Spinal cord (tissue), 10 donors: ENCODE data around the gene ZDHHC1. TPM values are rescaled to one million over a fixed set of nuclear protein-coding genes. Genes with fewer than 3 reads are reported as not detected.

ENCODE experiments used
- DNase-seq, 6 donors: peaks; one replicate each; pipeline versions ENCODE4 v3.0.0 to v3.0.0-alpha.2; 2013 to 2015; ENCODE audit warnings: low spot score in 6 of 6, low read depth in 4 of 6
- H3K27ac ChIP-seq: one replicate; pipeline ENCODE4 v1.5.1; 2013; ENCODE audit warnings: low read depth, low read length, control low read depth
- H3K27me3 ChIP-seq: one replicate; pipeline ENCODE4 v1.6.1; 2013; ENCODE audit warnings: low read length; ENCODE audit not compliant: control insufficient read depth, insufficient read depth
- H3K36me3 ChIP-seq: one replicate; pipeline ENCODE4 v1.6.1; 2013; ENCODE audit warnings: low read length; ENCODE audit not compliant: control insufficient read depth, insufficient read depth
- H3K4me1 ChIP-seq: one replicate; pipeline ENCODE4 v1.6.1; 2013; ENCODE audit warnings: low read length; ENCODE audit not compliant: control insufficient read depth, insufficient read depth
- H3K4me3 ChIP-seq: one replicate; pipeline ENCODE4 v1.5.1; 2013; ENCODE audit warnings: low read depth, low read length, control low read depth
- H3K9me3 ChIP-seq: one replicate; pipeline ENCODE4 v1.6.1; 2013; ENCODE audit warnings: low read length; ENCODE audit not compliant: control insufficient read depth, insufficient read depth
- WGBS: methylation state at CpG from one replicate; pipeline ENCODE4 v1.1.5; 2013; ENCODE audit warnings: missing lambda C conversion rate; ENCODE audit not compliant: insufficient coverage; 5-methylcytosine and 5-hydroxymethylcytosine counted together
- polyA plus RNA-seq, 2 donors: library from polyadenylated mRNA; unstranded; fragments of 120-200 nt; gene quantifications; one replicate each; pipeline ENCODE4 v1.2.1, GENCODE V29; 2013; ENCODE audit not compliant: insufficient read length in 2 of 2
- total RNA-seq, 2 donors: library from RNA; depleted of rRNA in 1 of 2; stranded (reverse); fragments of 120-200 nt in 1 of 2; fragments of >200 nt in 1 of 2; gene quantifications; one replicate each; pipeline versions ENCODE4 v1.2.3 to v1.2.4, GENCODE V29; 2013 to 2014
- donor health status: healthy.

ZDHHC1 gene
- total and polyA plus RNA-seq, 4 donors = 3.5 to 18.7 (median 13.6) TPM

- peaks cover 90% of the 10 kb centered on the region for H3K4me1 ChIP-seq
- peaks cover 25% of the 10 kb centered on the region for H3K36me3 ChIP-seq
- no peak overlapping the region for H3K4me3 ChIP-seq
- H3K27ac ChIP-seq = peak overlapping the region; percentile 58
- WGBS = 19% methylated on average over 29 of the region's 31 CpGs
- no peaks in the 10 kb centered on the region for H3K9me3 ChIP-seq
- peak in 3 of 6 donors; percentile 74 to 91 (median 90) for DNase-seq
- H3K27me3 ChIP-seq = peaks cover 10% of the 10 kb centered on the region
Observed at GRCh38 chr16:67396159-67397035, 19.9 kb downstream of the ZDHHC1 start.

GRCh38 chr16:67395458-67396158 is 20.7 kb downstream of the ZDHHC1 start:
- Histone ChIP-seq H3K27me3 (peaks cover 10% of the 10 kb centered on the region), H3K4me1 (peaks cover 98% of the 10 kb centered on the region), H3K27ac (peak overlapping the region; percentile 58), H3K9me3 (no peaks in the 10 kb centered on the region), H3K36me3 (peaks cover 26% of the 10 kb centered on the region), H3K4me3 (no peak overlapping the region)
- DNase-seq = peak in 1 of 6 donors; percentile 37
- WGBS = 75% methylated on average over 13 of the region's 13 CpGs

- H3K4me1 ChIP-seq = peaks cover 98% of the 10 kb centered on the region
- peaks cover 10% of the 10 kb centered on the region for H3K27me3 ChIP-seq
- 76% methylated on average over 2 of the region's 10 CpGs for WGBS
Observed at GRCh38 chr16:67395105-67395457, 21.2 kb downstream of the ZDHHC1 start.

GRCh38 chr16:67394155-67395104 is 21.8 kb downstream of the ZDHHC1 start:
- Histone ChIP-seq H3K27me3 (peaks cover 10% of the 10 kb centered on the region), H3K4me1 (peaks cover 98% of the 10 kb centered on the region), H3K36me3 (peaks cover 27% of the 10 kb centered on the region), H3K4me3 (peak overlapping the region; percentile 71), H3K27ac (peak overlapping the region; percentile 88), H3K9me3 (no peaks in the 10 kb centered on the region)
- peak in 1 of 6 donors; percentile 27 for DNase-seq
- WGBS = 37% methylated on average over 84 of the region's 88 CpGs

More at GRCh38 chr16:67395105-67395457, 21.2 kb downstream of the ZDHHC1 start:
- no peak for DNase-seq
- peak overlapping the region; percentile 25 for H3K27ac ChIP-seq
- no peaks in the 10 kb centered on the region for H3K9me3 ChIP-seq
- H3K36me3 ChIP-seq = peaks cover 24% of the 10 kb centered on the region
- H3K4me3 ChIP-seq = no peak overlapping the region

- peak overlapping the region; percentile 71 for H3K4me3 ChIP-seq
- WGBS = 7% methylated on average over 15 of the region's 20 CpGs
- H3K27ac ChIP-seq = peak overlapping the region; percentile 88
- no peaks in the 10 kb centered on the region for H3K9me3 ChIP-seq
- H3K27me3 ChIP-seq = peaks cover 10% of the 10 kb centered on the region
- H3K36me3 ChIP-seq = peaks cover 27% of the 10 kb centered on the region
- peaks cover 98% of the 10 kb centered on the region for H3K4me1 ChIP-seq
- no peak for DNase-seq
Observed at GRCh38 chr16:67393788-67394154, 22.5 kb downstream of the ZDHHC1 start.

- H3K27ac ChIP-seq = peak within 1 kb of the TSS; percentile 92
- DNase-seq = peak in 3 of 6 donors; percentile 71 to 91 (median 91)
- H3K36me3 ChIP-seq = peaks cover 27% of the 10 kb centered on the region
- peaks cover 98% of the 10 kb centered on the region for H3K4me1 ChIP-seq
- H3K27me3 ChIP-seq = peaks cover 10% of the 10 kb centered on the region
- under 1% methylated on average over 54 of the region's 56 CpGs for WGBS
- H3K9me3 ChIP-seq = no peaks in the 10 kb centered on the region
- peak within 1 kb of the TSS; percentile 71 for H3K4me3 ChIP-seq
Observed at GRCh38 chr16:67393111-67393787, 23.0 kb downstream of the ZDHHC1 start, which contains the start of gene TPPP3. Gene TPPP3, minus strand, starts transcription at chr16:67393498. Its CDS starts 2,387 bp downstream, at chr16:67391111.

- H3K4me1 ChIP-seq = peaks cover 98% of the 10 kb centered on the region
Observed at GRCh38 chr16:67392301-67393059, 23.8 kb downstream of the ZDHHC1 start.

More at GRCh38 chr16:67392301-67393059, 23.8 kb downstream of the ZDHHC1 start:
- Histone ChIP-seq H3K4me3 (peak overlapping the region; percentile 71), H3K27ac (peak overlapping the region; percentile 92), H3K27me3 (peaks cover 10% of the 10 kb centered on the region), H3K9me3 (no peaks in the 10 kb centered on the region), H3K36me3 (peaks cover 30% of the 10 kb centered on the region)
- no peak for DNase-seq
- WGBS = 59% methylated on average over 18 of the region's 18 CpGs
